HepG2 (cell line): ENCODE results near the gene EXOC3L4. TPM values are rescaled to one million over a fixed set of nuclear protein-coding genes. Genes with fewer than 3 reads are reported as not detected.

Experiments used
- ARNTL ChIP-seq: sonication (generic); formaldehyde crosslinking; IDR thresholded peaks from 2 replicates; pipeline ENCODE4 v1.4.0; 2020; ENCODE audit warnings: mild to moderate bottlenecking, missing genetic modification reagents
- EEA1 ChIP-seq: sonication (generic); formaldehyde crosslinking; IDR thresholded peaks from 2 replicates; pipeline ENCODE4 v1.5.1; 2020; ENCODE audit warnings: mild to moderate bottlenecking, missing genetic modification reagents, borderline replicate concordance
- FOXC1 ChIP-seq: sonication (generic); formaldehyde crosslinking; IDR thresholded peaks from 2 replicates; pipeline ENCODE4 v1.8.0; 2022; ENCODE audit warnings: mild to moderate bottlenecking, missing genetic modification reagents, borderline replicate concordance
- GTF2F1 ChIP-seq: fragments of 150-350 bp; IDR thresholded peaks from 2 replicates; pipeline ENCODE4 v1.6.1; 2014; ENCODE audit warnings: low read length
- MAX ChIP-seq: IDR thresholded peaks from 2 replicates; pipeline ENCODE4 v1.6.1; 2012; ENCODE audit warnings: inconsistent platforms
- NCOR1 ChIP-seq: fragments of 200-600 bp; sonication (generic); IDR thresholded peaks from 2 replicates; pipeline ENCODE4 v1.7.0; 2017; ENCODE audit warnings: antibody characterized with exemption, low read length, borderline replicate concordance
- NFIB ChIP-seq: sonication (generic); formaldehyde crosslinking; IDR thresholded peaks from 2 replicates; pipeline ENCODE4 v1.9.0; 2021; ENCODE audit warnings: missing genetic modification reagents, mild to moderate bottlenecking, borderline replicate concordance
- PCBP2 ChIP-seq: fragments of 200-400 bp; formaldehyde crosslinking; optimal IDR thresholded peaks from 2 replicates; pipeline ENCODE3; 2018; ENCODE audit warnings: low read length, low read depth; ENCODE audit not compliant: poor library complexity, severe bottlenecking
- SRSF4 ChIP-seq: fragments of 200-400 bp; formaldehyde crosslinking; IDR thresholded peaks from one replicate; pipeline ENCODE4 v1.6.1; 2018; ENCODE audit warnings: mild to moderate bottlenecking, low read depth, low read length, moderate library complexity; ENCODE audit not compliant: poor library complexity, severe bottlenecking
- ZBED4 ChIP-seq: sonication (generic); formaldehyde crosslinking; IDR thresholded peaks from 2 replicates; pipeline ENCODE4 v1.4.0; 2020; ENCODE audit warnings: missing genetic modification reagents, borderline replicate concordance
- ZGPAT ChIP-seq: IDR thresholded peaks from 2 replicates; pipeline ENCODE4 v1.6.1; 2016; ENCODE audit warnings: mild to moderate bottlenecking
- ZNF142 ChIP-seq: sonication (generic); formaldehyde crosslinking; IDR thresholded peaks from 2 replicates; pipeline ENCODE4 v1.4.0; 2020; ENCODE audit warnings: missing genetic modification reagents
- ZNF292 ChIP-seq: sonication (generic); formaldehyde crosslinking; IDR thresholded peaks from 2 replicates; pipeline ENCODE4 v1.8.1; 2022; ENCODE audit warnings: mild to moderate bottlenecking, low read depth, missing genetic modification reagents, borderline replicate concordance
- ZNF501 ChIP-seq: sonication (generic); formaldehyde crosslinking; IDR thresholded peaks from 2 replicates; pipeline ENCODE4 v1.5.1; 2020; ENCODE audit warnings: mild to moderate bottlenecking, moderate library complexity, missing genetic modification reagents
- ZNF577 ChIP-seq: sonication (generic); formaldehyde crosslinking; IDR thresholded peaks from 2 replicates; pipeline ENCODE4 v1.4.0; 2020; ENCODE audit warnings: mild to moderate bottlenecking, low read depth, missing genetic modification reagents, borderline replicate concordance
- ZNF580 ChIP-seq: IDR thresholded peaks from 2 replicates; pipeline ENCODE4 v1.6.1; 2016; ENCODE audit warnings: low read depth, borderline replicate concordance
- polyA plus RNA-seq, 8 experiments: library from polyadenylated mRNA; depleted of rRNA in 3 of 8; stranded (reverse) in 7 of 8; unstranded in 1 of 8; fragments of >200 nt; fragmentation: Illumina TruSeq in 4 of 8; extraction: Trizol in 4 of 8; gene quantifications; 2 replicates each; pipeline versions ENCODE4 v1.2.1 to v1.2.3, GENCODE V29; 2011 to 2016; ENCODE audit warnings: low read depth in 4 of 8, missing spikeins in 1 of 8, mixed read lengths in 1 of 8; ENCODE audit not compliant: insufficient read depth in 1 of 8
- total RNA-seq, 5 experiments: library from RNA; depleted of rRNA; stranded (reverse); fragments of >200 nt; fragmentation: Illumina TruSeq; extraction: Trizol; gene quantifications; 2 replicates each; pipeline ENCODE4 v1.2.3, GENCODE V29; 2016; ENCODE audit warnings: low read depth in 1 of 5

The EXOC3L4 gene
- total and polyA plus RNA-seq, 2 of the 13 experiments (the other 11 are each of a cell fraction or from before 2014, with no cell fraction given) = 11.8 to 27.0 TPM

- TF ChIP-seq ZNF142 (CRISPR knock-in tag) (0 out of 2 replicates have a peak, but pooled peaks have one; percentile 58), SRSF4 (no peak), ARNTL (CRISPR knock-in tag) (no peak; the same call in none of the 2 replicates), MAX (peak; percentile 88), ZNF580 (CRISPR knock-in tag) (peak; percentile 54; the same call in 1 of the 2 replicates), FOXC1 (CRISPR knock-in tag) (no peak; the same call in 1 of the 2 replicates), GTF2F1 (no peak), ZNF292 (CRISPR knock-in tag) (peak; percentile 81), ZBED4 (CRISPR knock-in tag) (peak; percentile 81), PCBP2 (no peak), NFIB (no peak), ZGPAT (CRISPR knock-in tag) (peak; percentile 90), ZNF577 (CRISPR knock-in tag) (no peak), NCOR1 (peak; percentile 84; the same call in 1 of the 2 replicates), EEA1 (0 out of 2 replicates have a peak, but pooled peaks have one; percentile 53), ZNF501 (0 out of 2 replicates have a peak, but pooled peaks have one; percentile 26)
These were observed 4.7 kb downstream of the EXOC3L4 start (continued) for GRCh38 chr14:103099081-103099732.
